ENCODE data around the gene ADGRF4. TPM values are rescaled to one million over a fixed set of nuclear protein-coding genes. Genes with fewer than 3 reads are reported as not detected.

The ADGRF4 gene
- total and polyA plus RNA-seq, 2 donors (not counting 3 experiments of a cell fraction or from before 2014, with no cell fraction given), result not detected

DNA sequence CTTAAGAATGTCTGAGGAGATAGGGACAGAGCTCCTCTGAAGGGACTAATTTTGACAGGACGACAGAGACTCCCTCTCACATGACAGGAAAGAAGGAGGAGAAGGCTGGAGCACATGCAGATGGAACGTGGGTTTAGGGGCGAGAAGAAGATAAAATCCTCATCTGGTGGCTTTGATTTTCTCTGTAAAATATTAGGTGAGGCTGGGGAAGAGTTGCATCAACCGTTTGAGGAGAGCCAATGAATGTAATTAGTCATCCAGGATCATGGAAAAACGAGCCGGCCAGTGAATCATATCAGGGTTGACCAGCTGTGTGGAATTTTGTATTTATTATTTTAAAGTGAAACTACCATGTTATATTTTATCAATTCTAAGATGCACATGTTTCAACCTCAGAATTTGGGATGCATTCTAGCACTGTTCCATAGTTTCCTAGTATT lies 46.9 kb upstream of the ADGRF4 start:
- POLR2A ChIA-PET, result no interaction called here
- intact Hi-C loops (cut with micrococcal nuclease), result loop anchor here (5.0 kb wide), 1 partner anchor 131 kb away; the partner anchor contains the start of gene OPN5

More for the DNA sequence above, 46.9 kb upstream of the ADGRF4 start:
- H3K9ac ChIP-seq (replicated peaks; ENCODE audit: extremely low read depth, insufficient read depth, low read length), result no peak overlapping the region
- peak overlapping the region; percentile 14 for H3K27ac ChIP-seq (ENCODE audit: insufficient read depth, low read depth, low read length)
- no peaks in the 10 kb centered on the region for H3K79me2 ChIP-seq (ENCODE audit: control insufficient read depth, insufficient read depth, low read length)
- no peaks in the 10 kb centered on the region for H3K36me3 ChIP-seq (ENCODE audit: control insufficient read depth in 2 of 2, extremely low read depth in 1 of 2, insufficient read depth in 2 of 2, low read length in 2 of 2)
- no peaks in the 10 kb centered on the region for H4K20me1 ChIP-seq (replicated peaks; ENCODE audit: control insufficient read depth, extremely low read depth, insufficient read depth, low read length)
- CTCF ChIA-PET, result interaction anchor here (1.5 to 1.9 kb wide), 2 partner anchors 11 to 20 kb away, joined by 3 to 7 read pairs; no protein-coding TSS in a partner anchor
- DNase-seq (ENCODE audit: low read depth, low spot score) (peak; percentile 86), FAIRE-seq (peak; percentile 64)
- H3K4me1 ChIP-seq (ENCODE audit: control insufficient read depth, extremely low read depth, insufficient read depth, low read length), result peaks cover 11% of the 10 kb centered on the region
- peak overlapping the region; percentile 4 for H3K4me2 ChIP-seq (ENCODE audit: insufficient read depth, low read length)
- no peaks in the 10 kb centered on the region for H3K27me3 ChIP-seq (ENCODE audit: control insufficient read depth in 2 of 2, insufficient read depth in 2 of 2, low read length in 2 of 2)
- H3K9me1 ChIP-seq (replicated peaks; ENCODE audit: control insufficient read depth, extremely low read depth, insufficient read depth, low read length), result no peaks in the 10 kb centered on the region
- H3K9me3 ChIP-seq (replicated peaks; ENCODE audit: control insufficient read depth, insufficient read depth, low read length), result no peaks in the 10 kb centered on the region
- BruUV-seq (replicated peaks), result no TSS peak
- peak; percentile 54 for TF ChIP-seq JUN (IDR thresholded peaks at IDR 0.05; ENCODE audit: borderline replicate concordance, insufficient read depth, insufficient read length, low read depth)
- TF ChIP-seq MYC (IDR thresholded peaks at IDR 0.05; ENCODE audit: low read depth, low read length), result no peak
- no peak for TF ChIP-seq GATA2 (IDR thresholded peaks at IDR 0.05; ENCODE audit: insufficient read depth, insufficient read length, low read depth, low read length)
- TF ChIP-seq POLR2AphosphoS5 (IDR thresholded peaks at IDR 0.05; ENCODE audit: insufficient read depth, low read depth, low read length), result no peak
- TF ChIP-seq EZH2 (IDR thresholded peaks at IDR 0.05; ENCODE audit: borderline replicate concordance, low read depth, low read length, severe bottlenecking), result no peak
- TF ChIP-seq CTCF (IDR thresholded peaks at IDR 0.05; ENCODE audit: extremely low read depth in 1 of 2, insufficient read depth in 1 of 2, low read depth in 1 of 2, low read length in 2 of 2), result no peak
- TF ChIP-seq FOS (IDR thresholded peaks at IDR 0.05; ENCODE audit: borderline replicate concordance, insufficient read depth, low read length), result peak; percentile 11
- no peak for TF ChIP-seq POLR2A (IDR thresholded peaks at IDR 0.05; ENCODE audit: low read depth, low read length)
- dilution Hi-C loops (cut with MboI; ENCODE audit: extremely low pct_ligation_motif_present, low sequenced_read_pairs), result no loop called here
- H2AFZ ChIP-seq (ENCODE audit: low read depth, low read length), result peak overlapping the region; percentile 15
- H3K4me3 ChIP-seq (replicated peaks in 1 of 3; ENCODE audit: insufficient read depth in 1 of 3, low read depth in 1 of 3, low read length in 3 of 3), result no peak overlapping the region

Data from endothelial cell of umbilical vein (primary cell).